H9 (cell line): ENCODE measurements around the gene COL8A2. TPM values are rescaled to one million over a fixed set of nuclear protein-coding genes. Genes with fewer than 3 reads are reported as not detected.

Experiments used
- DNase-seq: peaks from one replicate; pipeline ENCODE4 v3.0.0-alpha.2; 2017
- H2AFZ ChIP-seq: one replicate; pipeline ENCODE4 v1.6.1; 2013; ENCODE audit warnings: mild to moderate bottlenecking, low read length, control low read depth, moderate library complexity
- H2AK5ac ChIP-seq: 2 replicates; pipeline ENCODE4 v1.6.1; 2013; ENCODE audit warnings: low read length, control low read depth, mixed read lengths; ENCODE audit not compliant: insufficient read length
- H2BK120ac ChIP-seq: one replicate; pipeline ENCODE4 v1.6.1; 2013; ENCODE audit warnings: low read depth, mild to moderate bottlenecking, low read length, control low read depth, inconsistent platforms; ENCODE audit not compliant: poor library complexity, severe bottlenecking
- H2BK12ac ChIP-seq: 2 replicates; pipeline ENCODE4 v1.6.1; 2013; ENCODE audit warnings: low read length, control low read depth, mixed read lengths, low read depth; ENCODE audit not compliant: insufficient read length
- H2BK15ac ChIP-seq: 2 replicates; pipeline ENCODE4 v1.6.1; 2013; ENCODE audit warnings: low read depth, low read length, control low read depth
- H2BK20ac ChIP-seq: one replicate; pipeline ENCODE4 v1.6.1; 2013; ENCODE audit warnings: low read depth, mild to moderate bottlenecking, low read length, control low read depth, inconsistent platforms; ENCODE audit not compliant: poor library complexity, severe bottlenecking
- H2BK5ac ChIP-seq: 2 replicates; pipeline ENCODE4 v1.6.1; 2013; ENCODE audit warnings: low read length, control low read depth, mixed read lengths; ENCODE audit not compliant: insufficient read length
- H3K14ac ChIP-seq: 2 replicates; pipeline ENCODE4 v1.6.1; 2013; ENCODE audit warnings: low read length, control low read depth; ENCODE audit not compliant: insufficient read depth
- H3K18ac ChIP-seq: 2 replicates; pipeline ENCODE4 v1.6.1; 2013; ENCODE audit warnings: low read depth, mild to moderate bottlenecking, mixed read lengths, low read length, control low read depth; ENCODE audit not compliant: insufficient read length
- H3K23ac ChIP-seq: 2 replicates; pipeline ENCODE4 v1.6.1; 2013; ENCODE audit warnings: low read length, control low read depth, mixed read lengths, low read depth; ENCODE audit not compliant: insufficient read length
- H3K23me2 ChIP-seq: 2 replicates; pipeline ENCODE4 v1.6.1; 2013; ENCODE audit warnings: low read depth, mild to moderate bottlenecking, mixed read lengths, low read length, control low read depth; ENCODE audit not compliant: insufficient read length, poor library complexity, severe bottlenecking
- H3K27ac ChIP-seq: 2 replicates; pipeline ENCODE4 v1.5.1; 2013; ENCODE audit warnings: low read length, control low read depth, mixed read lengths, low read depth; ENCODE audit not compliant: insufficient read length
- H3K27me3 ChIP-seq: 2 replicates; pipeline ENCODE4 v1.6.1; 2013; ENCODE audit warnings: low read length, control low read depth, inconsistent platforms; ENCODE audit not compliant: insufficient read depth
- H3K4ac ChIP-seq: 2 replicates; pipeline ENCODE4 v1.6.1; 2013; ENCODE audit warnings: low read depth, mild to moderate bottlenecking, control low read depth, inconsistent platforms, low read length, moderate library complexity
- H3K4me1 ChIP-seq: 2 replicates; pipeline ENCODE4 v1.6.1; 2013; ENCODE audit warnings: low read length, control low read depth, inconsistent platforms; ENCODE audit not compliant: insufficient read depth
- H3K4me2 ChIP-seq: 2 replicates; pipeline ENCODE4 v1.6.1; 2013; ENCODE audit warnings: low read length, control low read depth, mixed read lengths; ENCODE audit not compliant: insufficient read length, insufficient read depth
- H3K56ac ChIP-seq: 2 replicates; pipeline ENCODE4 v1.6.1; 2013; ENCODE audit warnings: low read depth, mild to moderate bottlenecking, mixed read lengths, low read length, control low read depth; ENCODE audit not compliant: insufficient read length
- H3K79me1 ChIP-seq: 2 replicates; pipeline ENCODE4 v1.6.1; 2013; ENCODE audit warnings: low read depth, mild to moderate bottlenecking, moderate library complexity, low read length, control low read depth, inconsistent platforms; ENCODE audit not compliant: insufficient read depth, poor library complexity, severe bottlenecking
- H3K79me2 ChIP-seq: 2 replicates; pipeline ENCODE4 v1.6.1; 2013; ENCODE audit warnings: low read length, control low read depth, inconsistent platforms; ENCODE audit not compliant: insufficient read depth
- H3K9ac ChIP-seq: 2 replicates; pipeline ENCODE4 v1.6.1; 2013; ENCODE audit warnings: low read length, control low read depth, mixed read lengths; ENCODE audit not compliant: insufficient read length; ENCODE audit errors: extremely low read depth
- H3K9me3 ChIP-seq: one replicate; pipeline ENCODE4 v1.6.1; 2013; ENCODE audit warnings: low read depth, low read length, inconsistent platforms; ENCODE audit not compliant: control insufficient read depth
- H3T11ph ChIP-seq: one replicate; pipeline ENCODE4 v1.6.1; 2013; ENCODE audit warnings: mild to moderate bottlenecking, low read length, control low read depth, inconsistent platforms
- H4K20me1 ChIP-seq: one replicate; pipeline ENCODE4 v1.6.1; 2013; ENCODE audit not compliant: control insufficient read depth, insufficient read length, insufficient read depth
- H4K5ac ChIP-seq: 2 replicates; pipeline ENCODE4 v1.6.1; 2013; ENCODE audit warnings: low read depth, mild to moderate bottlenecking, mixed read lengths, low read length, control low read depth; ENCODE audit not compliant: insufficient read length
- H4K8ac ChIP-seq: replicated peaks from 2 replicates; pipeline ENCODE4 v1.6.1; 2013; ENCODE audit warnings: low read length, control low read depth, mixed read lengths, low read depth; ENCODE audit not compliant: insufficient read length
- H4K91ac ChIP-seq: 2 replicates; pipeline ENCODE4 v1.6.1; 2013; ENCODE audit warnings: low read depth, mild to moderate bottlenecking, moderate library complexity, mixed read lengths, low read length, control low read depth; ENCODE audit not compliant: insufficient read length
- H3K27ac Mint-ChIP-seq, 3 experiments: 2 replicates in 2 of 3; 3 replicates in 1 of 3; pipeline ENCODE4 v1.8.0; 2020 to 2021; ENCODE audit warnings: mixed read lengths in 3 of 3, mild to moderate bottlenecking in 1 of 3, moderate library complexity in 1 of 3
- H3K27me3 Mint-ChIP-seq: 2 replicates; pipeline ENCODE4 v1.8.0; 2021; ENCODE audit warnings: low read depth, mild to moderate bottlenecking, moderate library complexity, mixed read lengths
- H3K36me3 Mint-ChIP-seq, 3 experiments: 2 replicates in 2 of 3; 3 replicates in 1 of 3; pipeline ENCODE4 v1.8.0; 2020 to 2021; ENCODE audit warnings: low read depth in 3 of 3, mixed read lengths in 3 of 3; ENCODE audit not compliant: insufficient read depth in 1 of 3
- H3K4me1 Mint-ChIP-seq, 2 experiments: 2 replicates each; pipeline ENCODE4 v1.8.0; 2020; ENCODE audit warnings: mixed read lengths in 2 of 2
- H3K4me3 Mint-ChIP-seq, 2 experiments: 2 replicates in 1 of 2; 3 replicates in 1 of 2; pipeline ENCODE4 v1.8.0; 2020 to 2021; ENCODE audit warnings: mild to moderate bottlenecking in 2 of 2, mixed read lengths in 2 of 2, moderate library complexity in 1 of 2
- H3K9me3 Mint-ChIP-seq, 2 experiments: 2 replicates in 1 of 2; 3 replicates in 1 of 2; pipeline ENCODE4 v1.8.0; 2020; ENCODE audit warnings: mild to moderate bottlenecking in 2 of 2, mixed read lengths in 2 of 2, moderate library complexity in 1 of 2
- CTCF ChIP-seq: fragments of 200-600 bp; sonication (generic); conservative IDR thresholded peaks from 3 replicates; pipeline ENCODE4 v1.8.0; 2021; ENCODE audit warnings: antibody characterized with exemption, mild to moderate bottlenecking
- WGBS: extraction: QIAGEN DNeasy Blood & Tissue Kit; methylation state at CpG from one replicate; pipeline ENCODE4 v1.1.7; 2013; ENCODE audit warnings: missing lambda C conversion rate, low lambda C conversion rate, mixed read lengths; ENCODE audit not compliant: insufficient read length; ENCODE audit errors: extremely low coverage; 5-methylcytosine and 5-hydroxymethylcytosine counted together
- total RNA-seq: library from RNA; stranded (reverse); gene quantifications from 2 replicates; pipeline ENCODE4 v1.2.1, GENCODE V29; 2021

Gene COL8A2
- total RNA-seq, 1 experiment from 2014 or later: 1.5 TPM

GRCh38 chr1:36106269-36106668, 18.8 kb downstream of the COL8A2 start:
- no peaks in the 10 kb centered on the region for H3K9me3 ChIP-seq
- DNase-seq: no peak
- Mint-ChIP-seq H3K27ac (no peak overlapping the region), H3K9me3 (no peaks in the 10 kb centered on the region), H3K27me3 (no peaks in the 10 kb centered on the region; the same call in 1 of the 2 replicates), H3K36me3 (no peaks in the 10 kb centered on the region; a peak in 1 of 7 replicates), H3K4me3 (no peak overlapping the region), H3K4me1 (peaks cover 0 to 2% of the 10 kb centered on the region in 2 experiments; a peak in 2 of 4 replicates)
- H3K56ac ChIP-seq: no peak overlapping the region
- no peak overlapping the region for H3K23ac ChIP-seq
- H2BK15ac ChIP-seq: no peak overlapping the region
- no peak overlapping the region for H3K18ac ChIP-seq
- no peak overlapping the region for H2AK5ac ChIP-seq
- H3K27ac ChIP-seq: no peak overlapping the region
- H3K27me3 ChIP-seq: no peaks in the 10 kb centered on the region
- no peaks in the 10 kb centered on the region for H3K23me2 ChIP-seq
- H2BK20ac ChIP-seq: no peak overlapping the region
- no peaks in the 10 kb centered on the region for H4K20me1 ChIP-seq
- H4K91ac ChIP-seq: no peak overlapping the region
- H3T11ph ChIP-seq: no peak overlapping the region
- TF ChIP-seq CTCF: no peak
- no peak overlapping the region for H2AFZ ChIP-seq
- no peaks in the 10 kb centered on the region for H3K79me1 ChIP-seq
- no peak overlapping the region for H2BK120ac ChIP-seq
- no peak overlapping the region for H4K8ac ChIP-seq
- no peak overlapping the region for H2BK12ac ChIP-seq
- H3K4me1 ChIP-seq: no peaks in the 10 kb centered on the region
- no peak overlapping the region for H3K9ac ChIP-seq
- H4K5ac ChIP-seq: no peak overlapping the region
- no peak overlapping the region for H3K14ac ChIP-seq
- H3K4ac ChIP-seq: no peak overlapping the region
- no peak overlapping the region for H2BK5ac ChIP-seq
- no peak overlapping the region for H3K4me2 ChIP-seq
- no peaks in the 10 kb centered on the region for H3K79me2 ChIP-seq
- WGBS: no CpG with 5 or more reads among the region's 5 CpGs
